ENCODE results near the gene GSDMA. TPM values are rescaled to one million over a fixed set of nuclear protein-coding genes. Genes with fewer than 3 reads are reported as not detected.
A peak's percentile ranks its signal among the peaks of the same experiment; 100 is the strongest.

The GSDMA gene
- total RNA-seq, 1 donor from 2014 or later: 0.74 TPM

- H3K27me3 ChIP-seq: no peaks in the 10 kb centered on the region
- intact Hi-C loops (cut with DNase I): no loop called here
- H3K36me3 ChIP-seq: peaks cover 0 to 15% of the 10 kb centered on the region in 2 donors
- peak; percentile 98 for TF ChIP-seq POLR2AphosphoS5 (IDR thresholded peaks at IDR 0.05; ENCODE audit: insufficient read depth in 1 of 2, low read depth in 1 of 2)
- TF ChIP-seq CTCF (IDR thresholded peaks at IDR 0.05): peak; percentile 58 to 94 (median 94)
- peak in 1 of 2 donors; percentile 89 for TF ChIP-seq POLR2A (IDR thresholded peaks at IDR 0.05)
- peak within 1 kb of the TSS; percentile 86 for H3K27ac ChIP-seq
- no peaks in the 10 kb centered on the region for H3K9me3 ChIP-seq
- DNase-seq (ENCODE audit: extremely low spot score in 2 of 2): peak; percentile 99
- peak within 1 kb of the TSS; percentile 94 to 98 for H3K4me3 ChIP-seq
- H3K4me1 ChIP-seq: peaks cover 38% of the 10 kb centered on the region
Measured at GRCh38 chr17:39980351-39981206, 17.8 kb downstream of the GSDMA start, which contains the start of gene PSMD3. Gene PSMD3, plus strand, starts transcription at chr17:39980807. Its CDS starts 164 bp downstream, at chr17:39980971.

GRCh38 chr17:39981207-39981741 lies 18.5 kb downstream of the GSDMA start:
- Histone ChIP-seq H3K36me3 (peaks cover 0 to 22% of the 10 kb centered on the region in 2 donors), H3K27ac (peak overlapping the region; percentile 86), H3K4me1 (peaks cover 38% of the 10 kb centered on the region), H3K4me3 (peak overlapping the region; percentile 94 to 98), H3K27me3 (no peaks in the 10 kb centered on the region), H3K9me3 (no peaks in the 10 kb centered on the region)
- intact Hi-C loops (cut with DNase I): no loop called here
- TF ChIP-seq POLR2A (IDR thresholded peaks at IDR 0.05): no peak
- no peak for TF ChIP-seq POLR2AphosphoS5 (IDR thresholded peaks at IDR 0.05; ENCODE audit: insufficient read depth in 1 of 2, low read depth in 1 of 2)
- TF ChIP-seq CTCF (IDR thresholded peaks at IDR 0.05): no peak
- peak in 1 of 2 donors; percentile 90 for DNase-seq (ENCODE audit: extremely low spot score in 2 of 2)

- H3K9me3 ChIP-seq: no peaks in the 10 kb centered on the region
- H3K27ac ChIP-seq: peak overlapping the region; percentile 86
- peak overlapping the region; percentile 94 to 98 for H3K4me3 ChIP-seq
- peaks cover 38% of the 10 kb centered on the region for H3K4me1 ChIP-seq
- no peak for DNase-seq (ENCODE audit: extremely low spot score in 2 of 2)
- TF ChIP-seq POLR2AphosphoS5 (IDR thresholded peaks at IDR 0.05; ENCODE audit: insufficient read depth in 1 of 2, low read depth in 1 of 2): no peak
- no peak for TF ChIP-seq POLR2A (IDR thresholded peaks at IDR 0.05)
- TF ChIP-seq CTCF (IDR thresholded peaks at IDR 0.05): no peak
- H3K36me3 ChIP-seq: peaks cover 0 to 28% of the 10 kb centered on the region in 2 donors
- H3K27me3 ChIP-seq: no peaks in the 10 kb centered on the region
- intact Hi-C loops (cut with DNase I): no loop called here
Measured at GRCh38 chr17:39981766-39982375, 19.1 kb downstream of the GSDMA start.

GRCh38 chr17:39988206-39988810 lies 25.5 kb downstream of the GSDMA start:
- Histone ChIP-seq H3K9me3 (no peaks in the 10 kb centered on the region), H3K27me3 (no peaks in the 10 kb centered on the region), H3K36me3 (peaks cover 0 to 90% of the 10 kb centered on the region in 2 donors), H3K4me1 (peaks cover under 1% of the 10 kb centered on the region), H3K4me3 (no peak overlapping the region), H3K27ac (no peak overlapping the region)
- intact Hi-C loops (cut with DNase I): no loop called here
- DNase-seq (ENCODE audit: extremely low spot score in 2 of 2): no peak
- TF ChIP-seq POLR2AphosphoS5 (IDR thresholded peaks at IDR 0.05; ENCODE audit: insufficient read depth in 1 of 2, low read depth in 1 of 2) (no peak), POLR2A (IDR thresholded peaks at IDR 0.05) (no peak), CTCF (IDR thresholded peaks at IDR 0.05) (no peak)

All from vagina (tissue), 2 donors.